Breast epithelium (tissue), 3 donors: ENCODE results near the gene GSTO2.

Experiments
- POLR2A ChIP-seq: fragments of 450-650 bp; IDR thresholded peaks from one replicate; pipeline ENCODE4 v1.6.1; 2016; ENCODE audit warnings: antibody characterized with exemption, mild to moderate bottlenecking, moderate library complexity
- TF ChIP-seq, protein P1 (sequence below), 3 donors: fragments of 450-650 bp; IDR thresholded peaks; one replicate each; pipeline ENCODE4 v1.5.1; 2016 to 2017; ENCODE audit warnings: antibody characterized with exemption in 3 of 3, mild to moderate bottlenecking in 3 of 3, moderate library complexity in 3 of 3

DNA sequence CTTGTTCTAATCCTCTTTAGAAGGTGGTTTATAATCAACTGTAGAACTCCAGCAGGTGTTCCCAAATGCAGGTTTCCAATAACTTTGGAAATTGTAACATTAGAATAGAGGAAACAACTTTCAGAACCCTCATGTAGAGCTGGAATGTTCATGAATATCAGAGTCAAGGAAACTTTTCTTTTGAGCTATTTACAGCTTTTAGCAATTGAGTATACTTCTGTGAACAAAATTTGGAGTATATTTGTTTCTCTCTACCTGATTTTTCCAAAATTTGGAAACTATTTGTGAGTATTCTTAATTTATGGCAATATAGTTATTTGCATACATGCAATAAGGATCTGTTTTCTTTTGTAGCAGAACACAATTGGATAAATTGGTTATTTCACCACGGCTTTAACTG, 34.0 kb upstream of the GSTO2 start:
- no peak for TF ChIP-seq POLR2A
- TF ChIP-seq, protein P1, sequence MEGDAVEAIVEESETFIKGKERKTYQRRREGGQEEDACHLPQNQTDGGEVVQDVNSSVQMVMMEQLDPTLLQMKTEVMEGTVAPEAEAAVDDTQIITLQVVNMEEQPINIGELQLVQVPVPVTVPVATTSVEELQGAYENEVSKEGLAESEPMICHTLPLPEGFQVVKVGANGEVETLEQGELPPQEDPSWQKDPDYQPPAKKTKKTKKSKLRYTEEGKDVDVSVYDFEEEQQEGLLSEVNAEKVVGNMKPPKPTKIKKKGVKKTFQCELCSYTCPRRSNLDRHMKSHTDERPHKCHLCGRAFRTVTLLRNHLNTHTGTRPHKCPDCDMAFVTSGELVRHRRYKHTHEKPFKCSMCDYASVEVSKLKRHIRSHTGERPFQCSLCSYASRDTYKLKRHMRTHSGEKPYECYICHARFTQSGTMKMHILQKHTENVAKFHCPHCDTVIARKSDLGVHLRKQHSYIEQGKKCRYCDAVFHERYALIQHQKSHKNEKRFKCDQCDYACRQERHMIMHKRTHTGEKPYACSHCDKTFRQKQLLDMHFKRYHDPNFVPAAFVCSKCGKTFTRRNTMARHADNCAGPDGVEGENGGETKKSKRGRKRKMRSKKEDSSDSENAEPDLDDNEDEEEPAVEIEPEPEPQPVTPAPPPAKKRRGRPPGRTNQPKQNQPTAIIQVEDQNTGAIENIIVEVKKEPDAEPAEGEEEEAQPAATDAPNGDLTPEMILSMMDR (IDR thresholded peaks at IDR 0.05): no peak
